WTC11 (cell line): ENCODE measurements around the gene DYRK1A. TPM values are rescaled to one million over a fixed set of nuclear protein-coding genes. Genes with fewer than 3 reads are reported as not detected.

ENCODE experiments used
- ATAC-seq: fragments of 200-7000 bp; cut with Tn5 transposase; 2 replicates; pipeline ENCODE4 v1.10.0; 2021; ENCODE audit warnings: mild to moderate bottlenecking, moderate library complexity
- CTCF ChIA-PET: fragments of 300-600 bp; sonication (Branson Sonifier 250); formaldehyde crosslinking; loops from one replicate; lab custom pipeline; 2021; ENCODE audit warnings: antibody characterized with exemption; lab: Charles Lee
- POLR2A ChIA-PET: fragments of 350-600 bp; sonication (Branson Sonifier 250); formaldehyde crosslinking; loops from one replicate; lab custom pipeline; 2021; ENCODE audit warnings: antibody characterized with exemption; lab: Charles Lee
- DNase-seq: peaks from one replicate; pipeline ENCODE4 v3.0.0; 2021; ENCODE audit warnings: low spot score
- H3K27ac Mint-ChIP-seq: 2 replicates; pipeline ENCODE4 v1.8.0; 2021; ENCODE audit warnings: mixed read lengths
- H3K27me3 Mint-ChIP-seq: 2 replicates; pipeline ENCODE4 v1.8.0; 2021; ENCODE audit warnings: low read depth, mild to moderate bottlenecking, moderate library complexity, mixed read lengths
- H3K36me3 Mint-ChIP-seq: 2 replicates; pipeline ENCODE4 v1.8.0; 2021; ENCODE audit warnings: mixed read lengths
- H3K4me1 Mint-ChIP-seq: 2 replicates; pipeline ENCODE4 v1.8.0; 2022; ENCODE audit warnings: mixed read lengths
- H3K4me3 Mint-ChIP-seq: 2 replicates; pipeline ENCODE4 v1.8.0; 2021; ENCODE audit warnings: mild to moderate bottlenecking, moderate library complexity, mixed read lengths
- H3K9me3 Mint-ChIP-seq: 2 replicates; pipeline ENCODE4 v1.8.0; 2021; ENCODE audit warnings: mixed read lengths
- GABPB1 ChIP-seq: sonication (generic); formaldehyde crosslinking; IDR thresholded peaks from 2 replicates; pipeline ENCODE4 v1.8.1; 2023; ENCODE audit warnings: mild to moderate bottlenecking, missing genetic modification reagents
- GTF2I ChIP-seq: fragments of 250-450 bp; sonication (Bioruptor Pico); conservative IDR thresholded peaks from 2 replicates; pipeline ENCODE4 v1.4.0; 2021; ENCODE audit warnings: mild to moderate bottlenecking
- MAX ChIP-seq: sonication (generic); formaldehyde crosslinking; IDR thresholded peaks from 2 replicates; pipeline ENCODE4 v1.8.0; 2022; ENCODE audit warnings: mild to moderate bottlenecking, missing genetic modification reagents
- NFE2L1 ChIP-seq: sonication (generic); formaldehyde crosslinking; IDR thresholded peaks from 2 replicates; pipeline ENCODE4 v1.8.1; 2023; ENCODE audit warnings: missing genetic modification reagents
- NFYB ChIP-seq: sonication (generic); formaldehyde crosslinking; conservative IDR thresholded peaks from 2 replicates; pipeline ENCODE4 v1.8.0; 2022; ENCODE audit warnings: low read depth, missing genetic modification reagents
- OVOL2 ChIP-seq: fragments of 250-450 bp; sonication (Bioruptor Pico); IDR thresholded peaks from 2 replicates; pipeline ENCODE4 v1.9.0; 2021; ENCODE audit warnings: mild to moderate bottlenecking, borderline replicate concordance
- PRDM15 ChIP-seq: sonication (generic); formaldehyde crosslinking; IDR thresholded peaks from 2 replicates; pipeline ENCODE4 v1.8.0; 2022; ENCODE audit warnings: missing genetic modification reagents
- SMAD3 ChIP-seq: sonication (generic); formaldehyde crosslinking; IDR thresholded peaks from 2 replicates; pipeline ENCODE4 v1.8.0; 2022; ENCODE audit warnings: missing genetic modification reagents, mild to moderate bottlenecking, borderline replicate concordance
- TP53 ChIP-seq: sonication (generic); formaldehyde crosslinking; IDR thresholded peaks from 2 replicates; pipeline ENCODE4 v1.8.1; 2023; ENCODE audit warnings: mild to moderate bottlenecking, missing genetic modification reagents
- ZBTB43 ChIP-seq: sonication (generic); formaldehyde crosslinking; IDR thresholded peaks from 2 replicates; pipeline ENCODE4 v1.8.1; 2023; ENCODE audit warnings: mild to moderate bottlenecking, missing genetic modification reagents
- ZNF121 ChIP-seq: sonication (generic); formaldehyde crosslinking; IDR thresholded peaks from 2 replicates; pipeline ENCODE4 v1.8.0; 2023; ENCODE audit warnings: missing genetic modification reagents
- ZNF138 ChIP-seq: sonication (generic); formaldehyde crosslinking; conservative IDR thresholded peaks from 2 replicates; pipeline ENCODE4 v1.8.1; 2022; ENCODE audit warnings: mild to moderate bottlenecking, moderate library complexity, missing genetic modification reagents
- ZNF317 ChIP-seq: sonication (generic); formaldehyde crosslinking; IDR thresholded peaks from 2 replicates; pipeline ENCODE4 v1.8.1; 2023; ENCODE audit warnings: low read depth, mild to moderate bottlenecking, moderate library complexity, missing genetic modification reagents, borderline replicate concordance
- ZNF416 ChIP-seq: fragments of 250-450 bp; sonication (Bioruptor Pico); IDR thresholded peaks from 2 replicates; pipeline ENCODE4 v1.9.0; 2021; ENCODE audit warnings: mild to moderate bottlenecking, inconsistent platforms
- total RNA-seq: library from RNA; stranded (reverse); gene quantifications from 3 replicates; pipeline ENCODE4 v1.2.3, GENCODE V29; 2021
- TF ChIP-seq, protein P1 (sequence below): sonication (generic); formaldehyde crosslinking; IDR thresholded peaks from 2 replicates; pipeline ENCODE4 v1.8.1; 2022; ENCODE audit warnings: low read depth, mild to moderate bottlenecking, moderate library complexity, missing genetic modification reagents, borderline replicate concordance
- TF ChIP-seq, protein P2 (sequence below): sonication (generic); formaldehyde crosslinking; IDR thresholded peaks from 2 replicates; pipeline ENCODE4 v1.8.1; 2023; ENCODE audit warnings: mild to moderate bottlenecking, missing genetic modification reagents
- TF ChIP-seq, protein P3 (sequence below): sonication (generic); formaldehyde crosslinking; IDR thresholded peaks from 2 replicates; pipeline ENCODE4 v1.8.0; 2023; ENCODE audit warnings: missing genetic modification reagents

DYRK1A gene
- total RNA-seq, 1 experiment from 2014 or later = 56.5 TPM

- Mint-ChIP-seq H3K27ac (no peak overlapping the region), H3K9me3 (peaks cover 16% of the 10 kb centered on the region), H3K4me1 (peaks cover 47% of the 10 kb centered on the region), H3K36me3 (peaks cover 34% of the 10 kb centered on the region), H3K27me3 (no peaks in the 10 kb centered on the region), H3K4me3 (no peak overlapping the region)
- no peak for ATAC-seq
- DNase-seq = no peak
- POLR2A ChIA-PET = no interaction called here
- TF ChIP-seq, protein P1, sequence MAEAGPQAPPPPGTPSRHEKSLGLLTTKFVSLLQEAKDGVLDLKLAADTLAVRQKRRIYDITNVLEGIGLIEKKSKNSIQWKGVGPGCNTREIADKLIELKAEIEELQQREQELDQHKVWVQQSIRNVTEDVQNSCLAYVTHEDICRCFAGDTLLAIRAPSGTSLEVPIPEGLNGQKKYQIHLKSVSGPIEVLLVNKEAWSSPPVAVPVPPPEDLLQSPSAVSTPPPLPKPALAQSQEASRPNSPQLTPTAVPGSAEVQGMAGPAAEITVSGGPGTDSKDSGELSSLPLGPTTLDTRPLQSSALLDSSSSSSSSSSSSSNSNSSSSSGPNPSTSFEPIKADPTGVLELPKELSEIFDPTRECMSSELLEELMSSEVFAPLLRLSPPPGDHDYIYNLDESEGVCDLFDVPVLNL = no peak
- no peak for TF ChIP-seq OVOL2 (CRISPR knock-in tag)
- no peak for TF ChIP-seq NFYB
- TF ChIP-seq SMAD3 (CRISPR knock-in tag) = no peak
- no peak for TF ChIP-seq ZNF317
- TF ChIP-seq PRDM15 = no peak
- no peak for TF ChIP-seq GABPB1 (CRISPR knock-in tag)
- TF ChIP-seq, protein P2, sequence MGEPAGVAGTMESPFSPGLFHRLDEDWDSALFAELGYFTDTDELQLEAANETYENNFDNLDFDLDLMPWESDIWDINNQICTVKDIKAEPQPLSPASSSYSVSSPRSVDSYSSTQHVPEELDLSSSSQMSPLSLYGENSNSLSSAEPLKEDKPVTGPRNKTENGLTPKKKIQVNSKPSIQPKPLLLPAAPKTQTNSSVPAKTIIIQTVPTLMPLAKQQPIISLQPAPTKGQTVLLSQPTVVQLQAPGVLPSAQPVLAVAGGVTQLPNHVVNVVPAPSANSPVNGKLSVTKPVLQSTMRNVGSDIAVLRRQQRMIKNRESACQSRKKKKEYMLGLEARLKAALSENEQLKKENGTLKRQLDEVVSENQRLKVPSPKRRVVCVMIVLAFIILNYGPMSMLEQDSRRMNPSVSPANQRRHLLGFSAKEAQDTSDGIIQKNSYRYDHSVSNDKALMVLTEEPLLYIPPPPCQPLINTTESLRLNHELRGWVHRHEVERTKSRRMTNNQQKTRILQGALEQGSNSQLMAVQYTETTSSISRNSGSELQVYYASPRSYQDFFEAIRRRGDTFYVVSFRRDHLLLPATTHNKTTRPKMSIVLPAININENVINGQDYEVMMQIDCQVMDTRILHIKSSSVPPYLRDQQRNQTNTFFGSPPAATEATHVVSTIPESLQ = no peak
- no peak for TF ChIP-seq TP53
- no peak for TF ChIP-seq MAX (CRISPR knock-in tag)
- TF ChIP-seq ZNF138 (CRISPR knock-in tag) = no peak
- TF ChIP-seq GTF2I (CRISPR knock-in tag) = no peak
- TF ChIP-seq, protein P3, sequence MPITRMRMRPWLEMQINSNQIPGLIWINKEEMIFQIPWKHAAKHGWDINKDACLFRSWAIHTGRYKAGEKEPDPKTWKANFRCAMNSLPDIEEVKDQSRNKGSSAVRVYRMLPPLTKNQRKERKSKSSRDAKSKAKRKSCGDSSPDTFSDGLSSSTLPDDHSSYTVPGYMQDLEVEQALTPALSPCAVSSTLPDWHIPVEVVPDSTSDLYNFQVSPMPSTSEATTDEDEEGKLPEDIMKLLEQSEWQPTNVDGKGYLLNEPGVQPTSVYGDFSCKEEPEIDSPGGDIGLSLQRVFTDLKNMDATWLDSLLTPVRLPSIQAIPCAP = no peak
- CTCF ChIA-PET = interaction anchor here (2.2 kb wide), 1 partner anchor 15 kb away, joined by 9 read pairs; no protein-coding TSS in a partner anchor
Observed at GRCh38 chr21:37478794-37479193, 112.2 kb downstream of the DYRK1A start.

DNA sequence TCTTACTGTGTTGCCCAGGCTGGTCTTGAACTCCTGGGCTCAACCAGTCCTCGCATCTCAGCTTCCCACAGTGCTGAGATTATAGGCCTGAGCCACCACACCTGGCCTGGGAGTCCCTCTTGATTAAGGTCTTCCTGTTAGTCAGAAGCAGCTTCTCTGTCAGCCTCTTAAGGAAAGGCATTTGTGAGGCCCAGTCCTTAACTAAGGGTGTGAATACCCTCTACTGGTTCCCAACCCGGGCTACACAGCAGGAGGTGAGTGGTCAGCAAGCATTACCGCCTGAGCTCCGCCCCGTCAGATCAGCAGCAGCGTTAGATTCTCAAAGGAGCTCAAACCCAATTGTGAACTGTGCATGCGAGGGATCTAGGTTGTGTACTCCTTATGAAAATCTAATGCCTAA is 117.2 kb downstream of the DYRK1A start:
- peak overlapping the region; percentile 53; the same call in 1 of the 2 replicates for H3K27ac Mint-ChIP-seq
- POLR2A ChIA-PET = interaction anchor here (1.0 kb wide), 1 partner anchor 216 kb away, joined by 3 read pairs; the partner anchor contains the start of gene VPS26C
- H3K27me3 Mint-ChIP-seq = no peaks in the 10 kb centered on the region
- no peak overlapping the region for H3K4me3 Mint-ChIP-seq
- H3K9me3 Mint-ChIP-seq = peaks cover 16% of the 10 kb centered on the region
- ATAC-seq = peak; percentile 72
- peaks cover 44% of the 10 kb centered on the region for H3K36me3 Mint-ChIP-seq
- DNase-seq = peak; percentile 26
- peaks cover 22% of the 10 kb centered on the region for H3K4me1 Mint-ChIP-seq
- no peak for TF ChIP-seq NFE2L1 (CRISPR knock-in tag)
- TF ChIP-seq ZNF121 (CRISPR knock-in tag) = peak; percentile 70; the same call in 1 of the 2 replicates
- TF ChIP-seq ZNF416 (CRISPR knock-in tag) = no peak
- no peak for TF ChIP-seq PRDM15
- no peak for TF ChIP-seq ZBTB43
- TF ChIP-seq, all 79 proteins: peak for 1
- CTCF ChIA-PET = interaction anchor here (1.0 to 1.3 kb wide), 4 partner anchors 9 to 216 kb away, joined by 3 to 6 read pairs (median 3); partner anchors contain the start of gene VPS26C
